Activated CD4-positive, alpha-beta T cell treated with anti-CD3 and anti-CD28 coated beads, Interleukin-10, Interleukin-2, amounts not matched to agents 100 ng/mL and 50 ng/mL, durations not matched to agents 16 hours and 8 hours (primary cell): ENCODE results near the gene SCGB2B2.
"Not testable (repeated sequence)": the region's sequence is repeated elsewhere in the genome, so short reads cannot be mapped to it uniquely, and the experiment has no call there.

Source experiments
- DNase-seq: peaks from one replicate; pipeline ENCODE4 v3.0.0-alpha.2; 2020

The SCGB2B2 gene

GRCh38 chr19:34668077-34668689 lies 8.8 kb downstream of the SCGB2B2 start:
- not testable (repeated sequence) for DNase-seq

- DNase-seq = no peak
Observed at GRCh38 chr19:34667349-34668076, 9.4 kb downstream of the SCGB2B2 start.

- no peak for DNase-seq
Observed at GRCh38 chr19:34666958-34667265, 10.0 kb downstream of the SCGB2B2 start.

GRCh38 chr19:34666200-34666957 lies 10.6 kb downstream of the SCGB2B2 start:
- no peak for DNase-seq

- DNase-seq = not testable (repeated sequence)
Observed at GRCh38 chr19:34665275-34665674, 11.7 kb downstream of the SCGB2B2 start.

- no peak for DNase-seq
Observed at GRCh38 chr19:34664870-34665269, 12.1 kb downstream of the SCGB2B2 start.

- no peak for DNase-seq
Observed at GRCh38 chr19:34664168-34664567, 12.8 kb downstream of the SCGB2B2 start.

GRCh38 chr19:34662919-34663318 lies 14.0 kb downstream of the SCGB2B2 start:
- DNase-seq = peak; percentile 44

GRCh38 chr19:34661357-34661756 lies 15.6 kb downstream of the SCGB2B2 start:
- DNase-seq = no peak

GRCh38 chr19:34655651-34656050 lies 21.3 kb downstream of the SCGB2B2 start:
- no peak for DNase-seq

GRCh38 chr19:34654796-34655195 lies 22.2 kb downstream of the SCGB2B2 start:
- no peak for DNase-seq

- no peak for DNase-seq
Observed at GRCh38 chr19:34651747-34652146, 25.2 kb downstream of the SCGB2B2 start.

- no peak for DNase-seq
Observed at GRCh38 chr19:34649886-34650543, 26.9 kb downstream of the SCGB2B2 start.

GRCh38 chr19:34645551-34645950 lies 31.4 kb downstream of the SCGB2B2 start:
- DNase-seq = no peak

- DNase-seq = no peak
Observed at GRCh38 chr19:34644991-34645461, 31.9 kb downstream of the SCGB2B2 start.

- no peak for DNase-seq
Observed at GRCh38 chr19:34642241-34642640, 34.7 kb downstream of the SCGB2B2 start.

- peak; percentile 63 for DNase-seq
Observed at GRCh38 chr19:34639491-34640085, 37.4 kb downstream of the SCGB2B2 start.

- no peak for DNase-seq
Observed at GRCh38 chr19:34633802-34634201, 43.2 kb downstream of the SCGB2B2 start.
